Hepatocyte (in vitro differentiated cells): ENCODE results near the gene ABHD4. TPM values are rescaled to one million over a fixed set of nuclear protein-coding genes. Genes with fewer than 3 reads are reported as not detected.

Experiments
- DNase-seq: peaks from one replicate; pipeline ENCODE4 v3.0.0-alpha.2; 2016; ENCODE audit warnings: low spot score
- H2AFZ ChIP-seq: fragments of 200-600 bp; sonication (generic); 2 replicates; pipeline ENCODE4 v1.6.0; 2016; ENCODE audit warnings: antibody characterized with exemption, mild to moderate bottlenecking
- H3K27ac ChIP-seq: fragments of 200-600 bp; sonication (generic); 2 replicates; pipeline ENCODE4 v1.5.1; 2016; ENCODE audit warnings: mild to moderate bottlenecking
- H3K27me3 ChIP-seq: fragments of 200-600 bp; sonication (generic); 2 replicates; pipeline ENCODE4 v1.6.1; 2016
- H3K36me3 ChIP-seq: fragments of 200-600 bp; sonication (generic); replicated peaks from 2 replicates; pipeline ENCODE4 v1.5.1; 2016; ENCODE audit warnings: low read depth; ENCODE audit not compliant: insufficient read depth
- H3K4me1 ChIP-seq: fragments of 200-600 bp; sonication (generic); 2 replicates; pipeline ENCODE4 v1.5.1; 2016; ENCODE audit warnings: mild to moderate bottlenecking, moderate library complexity; ENCODE audit not compliant: insufficient read depth
- H3K4me2 ChIP-seq: fragments of 200-600 bp; sonication (generic); 2 replicates; pipeline ENCODE4 v1.6.0; 2016
- H3K4me3 ChIP-seq: fragments of 200-600 bp; sonication (generic); 2 replicates; pipeline ENCODE4 v1.5.1; 2016; ENCODE audit warnings: mild to moderate bottlenecking
- H3K79me2 ChIP-seq: fragments of 200-600 bp; sonication (generic); 2 replicates; pipeline ENCODE4 v1.6.0; 2017; ENCODE audit warnings: mild to moderate bottlenecking
- H3K9me2 ChIP-seq: fragments of 200-600 bp; sonication (generic); replicated peaks from 2 replicates; pipeline ENCODE4 v1.6.0; 2017; ENCODE audit warnings: mild to moderate bottlenecking; ENCODE audit not compliant: insufficient read depth
- H3K9me3 ChIP-seq: fragments of 200-600 bp; sonication (generic); 2 replicates; pipeline ENCODE4 v1.5.1; 2016; ENCODE audit warnings: low read depth, mild to moderate bottlenecking
- H4K20me1 ChIP-seq: fragments of 200-600 bp; sonication (generic); 2 replicates; pipeline ENCODE4 v1.6.0; 2016; ENCODE audit warnings: mild to moderate bottlenecking; ENCODE audit not compliant: insufficient read depth, poor library complexity, severe bottlenecking
- EZH2 ChIP-seq: fragments of 200-600 bp; sonication (generic); IDR thresholded peaks from 2 replicates; pipeline ENCODE4 v1.6.1; 2016; ENCODE audit warnings: antibody characterized with exemption, mild to moderate bottlenecking, borderline replicate concordance
- EZH2phosphoT487 ChIP-seq: fragments of 200-600 bp; sonication (generic); IDR thresholded peaks from one replicate; pipeline ENCODE4 v1.6.1; 2018; ENCODE audit warnings: antibody characterized with exemption, mild to moderate bottlenecking, low read depth, moderate library complexity; ENCODE audit not compliant: unreplicated experiment, severe bottlenecking
- WGBS: methylation state at CpG from one replicate; pipeline ENCODE4 v1.1.6; 2016; ENCODE audit warnings: low lambda C conversion rate; ENCODE audit errors: missing lambda C conversion rate; 5-methylcytosine and 5-hydroxymethylcytosine counted together
- polyA plus RNA-seq: library from polyadenylated mRNA; unstranded; fragments of >200 nt; fragmentation: Nextera tagmentation; extraction: Ambion mirVana; gene quantifications from 2 replicates; pipeline ENCODE4 v1.2.1, GENCODE V29; 2016
- total RNA-seq: library from RNA; depleted of rRNA; stranded (reverse); fragments of >200 nt; gene quantifications from 2 replicates; pipeline ENCODE4 v1.2.3, GENCODE V29; 2014
- TF ChIP-seq, protein P1 (sequence below): fragments of 200-600 bp; sonication (generic); IDR thresholded peaks from 2 replicates; pipeline ENCODE4 v1.5.1; 2016; ENCODE audit warnings: antibody characterized with exemption, mild to moderate bottlenecking; ENCODE audit not compliant: poor library complexity

Gene ABHD4
- total and polyA plus RNA-seq, 2 experiments from 2014 or later, result 30.7 to 49.8 TPM

DNA sequence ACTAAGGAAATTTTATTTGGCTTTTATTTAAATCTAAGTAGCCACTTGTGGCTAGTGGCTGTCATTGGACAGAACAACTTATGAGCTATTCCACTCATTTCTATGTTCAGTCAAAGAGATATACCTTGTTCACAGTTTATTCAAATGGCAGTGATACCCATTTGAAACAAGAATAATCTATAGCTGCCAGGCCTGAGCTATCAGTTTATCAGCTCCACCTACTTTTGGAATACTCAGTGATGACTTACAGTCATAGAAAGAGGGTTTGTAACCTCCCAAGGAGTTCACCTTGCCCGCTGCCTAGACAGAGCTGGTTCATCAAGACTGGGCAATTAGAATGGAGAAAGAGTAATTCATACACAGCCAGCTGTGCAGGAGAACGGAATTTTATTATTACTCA, 4.5 kb upstream of the ABHD4 start:
- 98% methylated on average over 2 of the region's 2 CpGs for WGBS
- peaks cover 2% of the 10 kb centered on the region for H3K79me2 ChIP-seq
- no peaks in the 10 kb centered on the region for H3K36me3 ChIP-seq

DNA sequence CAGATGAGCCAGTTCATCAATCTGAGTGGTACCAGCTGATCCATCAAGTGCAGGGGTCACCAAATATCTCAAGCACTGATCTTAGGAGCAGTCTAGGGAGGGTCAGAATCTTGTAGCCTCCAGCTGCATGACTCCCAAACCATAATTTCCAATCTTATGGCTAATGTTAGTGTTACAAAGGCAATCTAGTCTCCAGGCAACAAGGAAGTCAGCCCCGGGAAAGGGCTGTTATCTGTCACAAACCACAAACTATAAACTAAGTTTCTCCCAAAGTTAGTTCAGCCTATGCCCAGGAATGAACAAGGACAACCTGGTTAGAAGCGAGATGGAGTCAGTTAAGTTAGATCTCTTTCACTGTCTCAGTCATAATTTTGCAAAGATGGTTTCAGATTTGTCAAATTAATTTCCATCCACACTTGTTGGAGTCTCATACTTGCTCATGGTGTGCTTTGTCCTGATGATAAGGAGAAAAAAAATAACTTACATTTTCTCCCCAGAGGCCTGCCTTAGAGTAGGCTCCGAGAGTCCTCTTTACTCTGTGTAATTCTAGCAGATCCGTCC, 3.9 kb upstream of the ABHD4 start:
- Histone ChIP-seq H3K27ac (no peak overlapping the region), H3K27me3 (no peaks in the 10 kb centered on the region), H3K9me2 (no peaks in the 10 kb centered on the region), H3K4me2 (no peak overlapping the region), H3K36me3 (no peaks in the 10 kb centered on the region), H3K4me3 (no peak overlapping the region), H3K9me3 (no peaks in the 10 kb centered on the region), H4K20me1 (no peaks in the 10 kb centered on the region), H3K79me2 (peaks cover 1% of the 10 kb centered on the region), H3K4me1 (peaks cover 5% of the 10 kb centered on the region), H2AFZ (no peak overlapping the region)
- TF ChIP-seq, protein P1, sequence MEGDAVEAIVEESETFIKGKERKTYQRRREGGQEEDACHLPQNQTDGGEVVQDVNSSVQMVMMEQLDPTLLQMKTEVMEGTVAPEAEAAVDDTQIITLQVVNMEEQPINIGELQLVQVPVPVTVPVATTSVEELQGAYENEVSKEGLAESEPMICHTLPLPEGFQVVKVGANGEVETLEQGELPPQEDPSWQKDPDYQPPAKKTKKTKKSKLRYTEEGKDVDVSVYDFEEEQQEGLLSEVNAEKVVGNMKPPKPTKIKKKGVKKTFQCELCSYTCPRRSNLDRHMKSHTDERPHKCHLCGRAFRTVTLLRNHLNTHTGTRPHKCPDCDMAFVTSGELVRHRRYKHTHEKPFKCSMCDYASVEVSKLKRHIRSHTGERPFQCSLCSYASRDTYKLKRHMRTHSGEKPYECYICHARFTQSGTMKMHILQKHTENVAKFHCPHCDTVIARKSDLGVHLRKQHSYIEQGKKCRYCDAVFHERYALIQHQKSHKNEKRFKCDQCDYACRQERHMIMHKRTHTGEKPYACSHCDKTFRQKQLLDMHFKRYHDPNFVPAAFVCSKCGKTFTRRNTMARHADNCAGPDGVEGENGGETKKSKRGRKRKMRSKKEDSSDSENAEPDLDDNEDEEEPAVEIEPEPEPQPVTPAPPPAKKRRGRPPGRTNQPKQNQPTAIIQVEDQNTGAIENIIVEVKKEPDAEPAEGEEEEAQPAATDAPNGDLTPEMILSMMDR, result no peak
- TF ChIP-seq EZH2phosphoT487, result no peak
- TF ChIP-seq EZH2, result no peak
- DNase-seq, result no peak
- 50% methylated on average over 4 of the region's 4 CpGs for WGBS

More for the DNA sequence above, 4.5 kb upstream of the ABHD4 start:
- H3K4me3 ChIP-seq, result no peak overlapping the region
- peaks cover 5% of the 10 kb centered on the region for H3K4me1 ChIP-seq
- H4K20me1 ChIP-seq, result no peaks in the 10 kb centered on the region
- H3K4me2 ChIP-seq, result no peak overlapping the region
- no peak for DNase-seq
- no peaks in the 10 kb centered on the region for H3K9me3 ChIP-seq
- no peaks in the 10 kb centered on the region for H3K27me3 ChIP-seq
- no peak overlapping the region for H3K27ac ChIP-seq
- no peaks in the 10 kb centered on the region for H3K9me2 ChIP-seq
- no peak overlapping the region for H2AFZ ChIP-seq
- TF ChIP-seq EZH2phosphoT487 (no peak), EZH2 (no peak)
- TF ChIP-seq, protein P1, result no peak

DNA sequence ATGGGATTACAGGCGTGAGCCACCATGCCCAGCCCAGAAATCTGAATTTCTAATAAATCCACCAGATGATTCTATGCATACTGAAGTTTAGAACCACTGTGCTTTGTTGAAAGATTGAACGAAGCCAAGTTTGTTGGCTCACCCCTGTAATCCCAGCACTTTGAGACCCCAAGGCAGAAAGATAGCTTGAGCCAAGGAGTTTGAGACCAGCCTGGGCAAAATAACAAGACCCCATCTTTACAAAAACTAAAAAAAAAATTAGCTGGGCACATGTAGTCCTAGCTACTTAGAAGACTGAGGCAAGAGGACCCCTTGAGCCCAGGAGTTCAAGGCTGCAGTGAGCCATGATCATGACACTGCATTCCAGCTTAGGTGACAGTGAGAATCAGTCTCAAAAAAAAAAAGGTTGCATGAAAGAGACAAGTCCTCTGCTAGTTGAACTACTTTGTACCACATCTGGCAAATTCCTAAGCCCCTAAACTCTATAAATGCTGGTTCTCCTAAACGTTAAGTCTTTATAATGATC, 1.7 kb upstream of the ABHD4 start:
- 78% methylated on average over 3 of the region's 3 CpGs for WGBS
- H3K9me3 ChIP-seq, result no peaks in the 10 kb centered on the region
- no peaks in the 10 kb centered on the region for H3K27me3 ChIP-seq
- peaks cover 22% of the 10 kb centered on the region for H3K79me2 ChIP-seq
- H2AFZ ChIP-seq, result no peak overlapping the region
- H3K9me2 ChIP-seq, result no peaks in the 10 kb centered on the region
- H3K4me2 ChIP-seq, result no peak overlapping the region
- H4K20me1 ChIP-seq, result no peaks in the 10 kb centered on the region
- DNase-seq, result no peak
- H3K4me3 ChIP-seq, result no peak overlapping the region
- no peak overlapping the region for H3K27ac ChIP-seq
- TF ChIP-seq, protein P1, result no peak
- no peak for TF ChIP-seq EZH2
- no peak for TF ChIP-seq EZH2phosphoT487
- H3K36me3 ChIP-seq, result no peaks in the 10 kb centered on the region
- H3K4me1 ChIP-seq, result peaks cover 13% of the 10 kb centered on the region
